Gastroesophageal sphincter (tissue), 4 donors: ENCODE data around the gene SPINK4. TPM values are rescaled to one million over a fixed set of nuclear protein-coding genes. Genes with fewer than 3 reads are reported as not detected.

Experiments
- ATAC-seq: fragments of 150-250 bp; one replicate; pipeline ENCODE4 v1.9.1; 2016; ENCODE audit warnings: mild to moderate bottlenecking, moderate library complexity
- H3K27ac ChIP-seq, 4 donors: fragments of 200-600 bp; sonication (generic) in 3 of 4; 1 replicate in 3 of 4; 2 replicates in 1 of 4; pipeline ENCODE4 v1.5.1; 2016 to 2019
- H3K27me3 ChIP-seq: fragments of 200-600 bp; sonication (generic); one replicate; pipeline ENCODE4 v1.5.1; 2019
- H3K36me3 ChIP-seq, 2 donors: fragments of 200-600 bp; sonication (generic); one replicate each; pipeline ENCODE4 v1.5.1; 2019; ENCODE audit warnings: control low read depth in 1 of 2
- H3K4me1 ChIP-seq, 3 donors: fragments of 200-600 bp; sonication (generic); 1 replicate in 2 of 3; 2 replicates in 1 of 3; pipeline ENCODE4 v1.5.1; 2016 to 2019; ENCODE audit warnings: control low read depth in 2 of 3
- H3K4me3 ChIP-seq, 2 donors: fragments of 200-600 bp; sonication (generic); one replicate each; pipeline ENCODE4 v1.5.1; 2019; ENCODE audit warnings: mild to moderate bottlenecking in 1 of 2, moderate library complexity in 1 of 2
- H3K9me3 ChIP-seq, 3 donors: fragments of 200-600 bp; sonication (generic); one replicate each; pipeline ENCODE4 v1.5.1; 2017 to 2019; ENCODE audit warnings: control low read depth in 2 of 3
- EP300 ChIP-seq: sonication (generic); formaldehyde crosslinking; IDR thresholded peaks from one replicate; pipeline ENCODE4 v1.6.1; 2017; ENCODE audit warnings: antibody characterized with exemption, mild to moderate bottlenecking
- POLR2A ChIP-seq, 2 donors: fragments of 450-650 bp; IDR thresholded peaks; one replicate each; pipeline ENCODE4 v1.6.1; 2017; ENCODE audit warnings: antibody characterized with exemption in 2 of 2, mild to moderate bottlenecking in 2 of 2, moderate library complexity in 1 of 2
- POLR2AphosphoS5 ChIP-seq: sonication (generic); formaldehyde crosslinking; IDR thresholded peaks from one replicate; pipeline ENCODE4 v1.6.1; 2017; ENCODE audit warnings: antibody characterized with exemption
- WGBS, 2 donors: methylation state at CpG; one replicate each; pipeline ENCODE4 v1.1.5; 2018; ENCODE audit warnings: low coverage in 1 of 2; 5-methylcytosine and 5-hydroxymethylcytosine counted together
- total RNA-seq, 4 donors: library from RNA; depleted of rRNA; stranded (reverse); fragments of >200 nt; gene quantifications; one replicate each; pipeline ENCODE4 v1.1.0, GENCODE V29; 2016
- TF ChIP-seq, protein P1 (sequence below), 4 experiments: fragments of 200-600 bp in 2 of 4; fragments of 450-650 bp in 2 of 4; sonication (generic) in 1 of 4; IDR thresholded peaks; one replicate each; pipeline ENCODE4 v1.5.1; 2017 to 2019; ENCODE audit warnings: antibody characterized with exemption in 4 of 4, mild to moderate bottlenecking in 2 of 4, moderate library complexity in 2 of 4

SPINK4 gene
- total RNA-seq, 4 donors from 2014 or later: not detected

GRCh38 chr9:33248606-33249005 is 8.6 kb downstream of the SPINK4 start:
- Histone ChIP-seq H3K27ac (no peak overlapping the region), H3K9me3 (no peaks in the 10 kb centered on the region), H3K4me3 (no peak overlapping the region), H3K36me3 (peaks cover 0 to 54% of the 10 kb centered on the region in 2 donors), H3K27me3 (no peaks in the 10 kb centered on the region), H3K4me1 (no peaks in the 10 kb centered on the region)
- TF ChIP-seq EP300 (no peak), POLR2A (IDR thresholded peaks at IDR 0.05) (no peak), POLR2AphosphoS5 (no peak)
- TF ChIP-seq, protein P1, sequence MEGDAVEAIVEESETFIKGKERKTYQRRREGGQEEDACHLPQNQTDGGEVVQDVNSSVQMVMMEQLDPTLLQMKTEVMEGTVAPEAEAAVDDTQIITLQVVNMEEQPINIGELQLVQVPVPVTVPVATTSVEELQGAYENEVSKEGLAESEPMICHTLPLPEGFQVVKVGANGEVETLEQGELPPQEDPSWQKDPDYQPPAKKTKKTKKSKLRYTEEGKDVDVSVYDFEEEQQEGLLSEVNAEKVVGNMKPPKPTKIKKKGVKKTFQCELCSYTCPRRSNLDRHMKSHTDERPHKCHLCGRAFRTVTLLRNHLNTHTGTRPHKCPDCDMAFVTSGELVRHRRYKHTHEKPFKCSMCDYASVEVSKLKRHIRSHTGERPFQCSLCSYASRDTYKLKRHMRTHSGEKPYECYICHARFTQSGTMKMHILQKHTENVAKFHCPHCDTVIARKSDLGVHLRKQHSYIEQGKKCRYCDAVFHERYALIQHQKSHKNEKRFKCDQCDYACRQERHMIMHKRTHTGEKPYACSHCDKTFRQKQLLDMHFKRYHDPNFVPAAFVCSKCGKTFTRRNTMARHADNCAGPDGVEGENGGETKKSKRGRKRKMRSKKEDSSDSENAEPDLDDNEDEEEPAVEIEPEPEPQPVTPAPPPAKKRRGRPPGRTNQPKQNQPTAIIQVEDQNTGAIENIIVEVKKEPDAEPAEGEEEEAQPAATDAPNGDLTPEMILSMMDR (IDR thresholded peaks at IDR 0.05): no peak
- WGBS, 2 donors: 90% methylated on average over 2 of the region's 3 CpGs; no CpG with 5 or more reads in 1 of the 2 donors
- ATAC-seq: no peak

GRCh38 chr9:33249087-33249658 is 9.2 kb downstream of the SPINK4 start:
- H3K27ac ChIP-seq: no peak overlapping the region
- no peak overlapping the region for H3K4me3 ChIP-seq
- no peaks in the 10 kb centered on the region for H3K27me3 ChIP-seq
- H3K36me3 ChIP-seq: peaks cover 0 to 60% of the 10 kb centered on the region in 2 donors
- no peaks in the 10 kb centered on the region for H3K4me1 ChIP-seq
- H3K9me3 ChIP-seq: no peaks in the 10 kb centered on the region
- TF ChIP-seq, protein P1 (IDR thresholded peaks at IDR 0.05): no peak
- no peak for TF ChIP-seq POLR2A (IDR thresholded peaks at IDR 0.05)
- TF ChIP-seq EP300: no peak
- no peak for TF ChIP-seq POLR2AphosphoS5
- 67 to 80% methylated on average over 1 to 2 of the region's 6 CpGs for WGBS, 2 donors
- no peak for ATAC-seq

GRCh38 chr9:33249983-33250382 is 10.0 kb downstream of the SPINK4 start:
- Histone ChIP-seq H3K4me1 (no peaks in the 10 kb centered on the region), H3K27me3 (no peaks in the 10 kb centered on the region), H3K27ac (no peak overlapping the region), H3K36me3 (peaks cover 0 to 68% of the 10 kb centered on the region in 2 donors), H3K4me3 (no peak overlapping the region), H3K9me3 (no peaks in the 10 kb centered on the region)
- no peak for ATAC-seq
- 100% methylated on average over 1 to 2 of the region's 2 CpGs for WGBS, 2 donors
- TF ChIP-seq POLR2A (IDR thresholded peaks at IDR 0.05) (no peak), POLR2AphosphoS5 (no peak), EP300 (no peak)
- TF ChIP-seq, protein P1 (IDR thresholded peaks at IDR 0.05): no peak

GRCh38 chr9:33250458-33250995 is 10.6 kb downstream of the SPINK4 start:
- H3K36me3 ChIP-seq: peaks cover 0 to 73% of the 10 kb centered on the region in 2 donors
- WGBS, 2 donors: 78% methylated on average over 1 of the region's 1 CpG; no CpG with 5 or more reads in 1 of the 2 donors

More at GRCh38 chr9:33250458-33250995, 10.6 kb downstream of the SPINK4 start:
- ATAC-seq: no peak
- H3K27me3 ChIP-seq: no peaks in the 10 kb centered on the region
- H3K9me3 ChIP-seq: no peaks in the 10 kb centered on the region
- no peak overlapping the region for H3K4me3 ChIP-seq
- H3K27ac ChIP-seq: no peak overlapping the region
- no peaks in the 10 kb centered on the region for H3K4me1 ChIP-seq
- TF ChIP-seq POLR2AphosphoS5 (no peak), EP300 (no peak), POLR2A (IDR thresholded peaks at IDR 0.05) (no peak)
- TF ChIP-seq, protein P1 (IDR thresholded peaks at IDR 0.05): no peak
